Measurements from ENCODE around the gene FARP2.
"Not testable (repeated sequence)": the region's sequence is repeated elsewhere in the genome, so short reads cannot be mapped to it uniquely, and the experiment has no call there.

FARP2 gene

GRCh38 chr2:241443486-241444223 lies 87.6 kb downstream of the FARP2 start:
- Histone ChIP-seq H3K36me3 (replicated peaks; ENCODE audit: low read depth, low read length) (peaks cover 37% of the 10 kb centered on the region), H3K4me1 (ENCODE audit: low read length) (peaks cover 20% of the 10 kb centered on the region), H4K20me1 (ENCODE audit: insufficient read depth, low read length) (peaks cover 27% of the 10 kb centered on the region), H3K9ac (ENCODE audit: low read length) (no peak overlapping the region), H3K4me3 (ENCODE audit: low read length) (no peak overlapping the region), H3K27me3 (ENCODE audit: low read depth, low read length) (no peaks in the 10 kb centered on the region), H3K9me3 (ENCODE audit: insufficient read depth, low read length) (no peaks in the 10 kb centered on the region), H3K79me2 (ENCODE audit: low read length) (no peaks in the 10 kb centered on the region), H3K27ac (ENCODE audit: low read length) (no peak overlapping the region), H3K4me2 (ENCODE audit: low read length) (peak overlapping the region; percentile 29; the same call in 1 of the 2 replicates), H2AFZ (ENCODE audit: low read depth, low read length) (no peak overlapping the region)
- TF ChIP-seq EZH2phosphoT487 (IDR thresholded peaks at IDR 0.05; ENCODE audit: low read depth), result no peak
- no peak for TF ChIP-seq CTCF (IDR thresholded peaks at IDR 0.05; ENCODE audit: low read depth, low read length)

- H3K9me3 ChIP-seq (ENCODE audit: insufficient read depth, low read length), result no peaks in the 10 kb centered on the region
- H3K27me3 ChIP-seq (ENCODE audit: low read depth, low read length), result no peaks in the 10 kb centered on the region
- H3K4me1 ChIP-seq (ENCODE audit: low read length), result peaks cover 20% of the 10 kb centered on the region
- H3K4me2 ChIP-seq (ENCODE audit: low read length), result no peak overlapping the region
- H4K20me1 ChIP-seq (ENCODE audit: insufficient read depth, low read length), result peaks cover 27% of the 10 kb centered on the region
- H3K36me3 ChIP-seq (replicated peaks; ENCODE audit: low read depth, low read length), result peaks cover 37% of the 10 kb centered on the region
- no peak overlapping the region for H3K4me3 ChIP-seq (ENCODE audit: low read length)
- H3K79me2 ChIP-seq (ENCODE audit: low read length), result no peaks in the 10 kb centered on the region
- H2AFZ ChIP-seq (ENCODE audit: low read depth, low read length), result no peak overlapping the region
- H3K27ac ChIP-seq (ENCODE audit: low read length), result no peak overlapping the region
- TF ChIP-seq CTCF (IDR thresholded peaks at IDR 0.05; ENCODE audit: low read depth, low read length) (no peak), EZH2phosphoT487 (IDR thresholded peaks at IDR 0.05; ENCODE audit: low read depth) (no peak)
- no peak overlapping the region for H3K9ac ChIP-seq (ENCODE audit: low read length)
Measured at GRCh38 chr2:241445426-241445825, 89.3 kb downstream of the FARP2 start.

GRCh38 chr2:241450092-241450491 lies 94.0 kb downstream of the FARP2 start:
- H3K9ac ChIP-seq (ENCODE audit: low read length); H3K4me3 ChIP-seq (ENCODE audit: low read length); H3K27ac ChIP-seq (ENCODE audit: low read length); H3K27me3 ChIP-seq (ENCODE audit: low read depth, low read length); H3K9me3 ChIP-seq (ENCODE audit: insufficient read depth, low read length); H3K79me2 ChIP-seq (ENCODE audit: low read length); H4K20me1 ChIP-seq (ENCODE audit: insufficient read depth, low read length); H2AFZ ChIP-seq (ENCODE audit: low read depth, low read length); H3K4me2 ChIP-seq (ENCODE audit: low read length); H3K4me1 ChIP-seq (ENCODE audit: low read length): not testable (repeated sequence)
- peaks cover 12% of the 10 kb centered on the region for H3K36me3 ChIP-seq (replicated peaks; ENCODE audit: low read depth, low read length)

GRCh38 chr2:241451840-241452506 lies 95.9 kb downstream of the FARP2 start:
- Histone ChIP-seq H3K4me2 (ENCODE audit: low read length) (no peak overlapping the region), H3K4me3 (ENCODE audit: low read length) (no peak overlapping the region), H3K27me3 (ENCODE audit: low read depth, low read length) (no peaks in the 10 kb centered on the region), H4K20me1 (ENCODE audit: insufficient read depth, low read length) (no peaks in the 10 kb centered on the region; the same call in 1 of the 2 replicates), H3K4me1 (ENCODE audit: low read length) (no peaks in the 10 kb centered on the region), H3K9me3 (ENCODE audit: insufficient read depth, low read length) (no peaks in the 10 kb centered on the region), H3K27ac (ENCODE audit: low read length) (no peak overlapping the region), H3K9ac (ENCODE audit: low read length) (no peak overlapping the region), H3K36me3 (replicated peaks; ENCODE audit: low read depth, low read length) (no peaks in the 10 kb centered on the region), H3K79me2 (ENCODE audit: low read length) (no peaks in the 10 kb centered on the region), H2AFZ (ENCODE audit: low read depth, low read length) (no peak overlapping the region)
- TF ChIP-seq EZH2phosphoT487 (IDR thresholded peaks at IDR 0.05; ENCODE audit: low read depth) (no peak), CTCF (IDR thresholded peaks at IDR 0.05; ENCODE audit: low read depth, low read length) (no peak)

- H3K36me3 ChIP-seq (replicated peaks; ENCODE audit: low read depth, low read length); H4K20me1 ChIP-seq (ENCODE audit: insufficient read depth, low read length); H3K27ac ChIP-seq (ENCODE audit: low read length); H3K79me2 ChIP-seq (ENCODE audit: low read length); H3K4me2 ChIP-seq (ENCODE audit: low read length); H2AFZ ChIP-seq (ENCODE audit: low read depth, low read length); H3K9ac ChIP-seq (ENCODE audit: low read length); H3K4me1 ChIP-seq (ENCODE audit: low read length); H3K4me3 ChIP-seq (ENCODE audit: low read length); H3K27me3 ChIP-seq (ENCODE audit: low read depth, low read length); H3K9me3 ChIP-seq (ENCODE audit: insufficient read depth, low read length): not testable (repeated sequence)
Measured at GRCh38 chr2:241453919-241454318, 97.8 kb downstream of the FARP2 start.
